Activated gamma-delta T cell treated with anti-CD3 and anti-CD28 coated beads, Interleukin-2, amount 50 U/mL, for 16 hours (primary cell): ENCODE results near the gene SUPT4H1.
"Not testable (repeated sequence)": the region's sequence is repeated elsewhere in the genome, so short reads cannot be mapped to it uniquely, and the experiment has no call there.

ENCODE experiments used
- DNase-seq: peaks from one replicate; pipeline ENCODE4 v3.0.0-alpha.2; 2020; ENCODE audit warnings: low read depth

The SUPT4H1 gene

GRCh38 chr17:58351831-58352595 is at the start of gene SUPT4H1:
Gene SUPT4H1 (minus strand): TSS chr17:58352201. CDS start chr17:58352135, 66 bp downstream.
- peak; percentile 90 for DNase-seq

- DNase-seq = no peak
Observed at GRCh38 chr17:58401287-58401686, 49.3 kb upstream of the SUPT4H1 start.

GRCh38 chr17:58400826-58401225 is 48.8 kb upstream of the SUPT4H1 start:
- no peak for DNase-seq

- no peak for DNase-seq
Observed at GRCh38 chr17:58399974-58400373, 48.0 kb upstream of the SUPT4H1 start.

- no peak for DNase-seq
Observed at GRCh38 chr17:58398574-58399266, 46.7 kb upstream of the SUPT4H1 start.

GRCh38 chr17:58397421-58397820 is 45.4 kb upstream of the SUPT4H1 start:
- DNase-seq = not testable (repeated sequence)

GRCh38 chr17:58396173-58396572 is 44.2 kb upstream of the SUPT4H1 start:
- DNase-seq = no peak

GRCh38 chr17:58394534-58395223 is 42.7 kb upstream of the SUPT4H1 start:
- no peak for DNase-seq

GRCh38 chr17:58391302-58391984 is 39.4 kb upstream of the SUPT4H1 start:
- DNase-seq = no peak

GRCh38 chr17:58390884-58391283 is 38.9 kb upstream of the SUPT4H1 start:
- no peak for DNase-seq

- no peak for DNase-seq
Observed at GRCh38 chr17:58388302-58389190, 36.5 kb upstream of the SUPT4H1 start.

GRCh38 chr17:58387834-58388233 is 35.8 kb upstream of the SUPT4H1 start:
- DNase-seq = no peak

- no peak for DNase-seq
Observed at GRCh38 chr17:58386708-58387107, 34.7 kb upstream of the SUPT4H1 start.

- DNase-seq = no peak
Observed at GRCh38 chr17:58385359-58385899, 33.4 kb upstream of the SUPT4H1 start.

GRCh38 chr17:58384897-58385296 is 32.9 kb upstream of the SUPT4H1 start:
- no peak for DNase-seq

- no peak for DNase-seq
Observed at GRCh38 chr17:58383892-58384462, 32.0 kb upstream of the SUPT4H1 start.

- no peak for DNase-seq
Observed at GRCh38 chr17:58382872-58383242, 30.9 kb upstream of the SUPT4H1 start.

GRCh38 chr17:58382108-58382871 is 30.3 kb upstream of the SUPT4H1 start:
- no peak for DNase-seq

- no peak for DNase-seq
Observed at GRCh38 chr17:58381124-58382035, 29.4 kb upstream of the SUPT4H1 start.
